ENCODE measurements around the gene TMX1.

DNA sequence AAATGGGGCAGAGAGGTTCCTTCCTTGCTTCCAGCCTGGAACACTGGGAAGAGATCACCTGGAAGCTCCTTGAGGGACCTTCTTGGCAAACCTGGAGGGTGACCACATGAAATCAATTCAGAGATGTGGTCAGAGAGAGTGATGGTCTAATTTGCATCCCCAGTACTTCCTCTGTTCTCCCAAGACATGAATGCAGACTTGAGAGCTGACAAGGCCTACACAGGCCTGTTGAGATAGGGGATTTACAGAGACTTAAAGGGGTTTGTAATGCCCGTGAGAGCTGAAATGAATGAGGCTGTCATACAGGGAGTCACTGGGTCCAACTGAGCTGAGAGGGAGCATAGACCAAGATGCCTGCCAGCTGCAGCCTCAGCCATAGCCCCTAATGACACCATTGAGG lies 45.1 kb downstream of the TMX1 start:
- TF ChIP-seq CTCF (IDR thresholded peaks at IDR 0.05; ENCODE audit: insufficient read depth, low read length, poor library complexity, severe bottlenecking), result no peak
- no peak for TF ChIP-seq EZH2phosphoT487 (conservative IDR thresholded peaks at IDR 0.05; ENCODE audit: low read length)
